Vagina (tissue), 2 donors: ENCODE results near the gene NALCN.

Experiments used
- CTCF ChIP-seq, 3 experiments: fragments of 450-650 bp in 2 of 3; fragments of 200-600 bp in 1 of 3; sonication (generic) in 1 of 3; IDR thresholded peaks; one replicate each; pipeline ENCODE4 v1.5.1; 2017 to 2019; ENCODE audit warnings: antibody characterized with exemption in 3 of 3, mild to moderate bottlenecking in 2 of 3, moderate library complexity in 2 of 3
- POLR2A ChIP-seq, 2 donors: fragments of 450-650 bp; IDR thresholded peaks; one replicate each; pipeline ENCODE4 v1.6.1; 2017; ENCODE audit warnings: antibody characterized with exemption in 2 of 2, mild to moderate bottlenecking in 2 of 2, moderate library complexity in 2 of 2
- POLR2AphosphoS5 ChIP-seq, 2 donors: sonication (generic); formaldehyde crosslinking; IDR thresholded peaks; one replicate each; pipeline ENCODE4 v1.9.0; 2017; ENCODE audit warnings: antibody characterized with exemption in 2 of 2, mild to moderate bottlenecking in 2 of 2, low read depth in 1 of 2; ENCODE audit not compliant: insufficient read depth in 1 of 2

GRCh38 chr13:101211261-101211660 lies 205.0 kb downstream of the NALCN start:
- TF ChIP-seq CTCF (IDR thresholded peaks at IDR 0.05), result no peak
- no peak for TF ChIP-seq POLR2AphosphoS5 (IDR thresholded peaks at IDR 0.05; ENCODE audit: insufficient read depth in 1 of 2, low read depth in 1 of 2)
- TF ChIP-seq POLR2A (IDR thresholded peaks at IDR 0.05), result no peak
